ENCODE measurements around the gene ARHGEF19. TPM values are rescaled to one million over a fixed set of nuclear protein-coding genes. Genes with fewer than 3 reads are reported as not detected.

The ARHGEF19 gene
- total RNA-seq, 3 donors from 2014 or later = 5.3 to 13.3 (median 9.0) TPM

- Histone ChIP-seq H3K4me1 (ENCODE audit: low read depth) (peaks cover 10% of the 10 kb centered on the region), H3K36me3 (ENCODE audit: low read depth) (no peaks in the 10 kb centered on the region), H3K9me3 (no peaks in the 10 kb centered on the region), H3K4me3 (no peak overlapping the region)
- ATAC-seq (no peak), DNase-seq (no peak)
- TF ChIP-seq CTCF (IDR thresholded peaks at IDR 0.05) = no peak
- intact Hi-C loops (cut with DNase I, micrococcal nuclease) = loop anchor here in 1 of 2 donors (10.0 kb wide), 2 partner anchors 48 to 168 kb away; partner anchors contain the start of gene FAM131C
Observed at GRCh38 chr1:16243215-16243610, 30.8 kb upstream of the ARHGEF19 start.

GRCh38 chr1:16242556-16243214 is 30.2 kb upstream of the ARHGEF19 start:
- no peak overlapping the region for H3K4me3 ChIP-seq
- H3K9me3 ChIP-seq = no peaks in the 10 kb centered on the region
- no peak for TF ChIP-seq CTCF (IDR thresholded peaks at IDR 0.05)
- H3K4me1 ChIP-seq (ENCODE audit: low read depth) = peaks cover 9% of the 10 kb centered on the region
- no peaks in the 10 kb centered on the region for H3K36me3 ChIP-seq (ENCODE audit: low read depth)
- no peak for DNase-seq
- no peak for ATAC-seq
- intact Hi-C loops (cut with DNase I, micrococcal nuclease) = loop anchor here in 1 of 2 donors (10.0 kb wide), 2 partner anchors 48 to 168 kb away; partner anchors contain the start of gene FAM131C

GRCh38 chr1:16241221-16241708 is 28.8 kb upstream of the ARHGEF19 start:
- intact Hi-C loops (cut with DNase I, micrococcal nuclease) = loop anchor here in 1 of 2 donors (10.0 kb wide), 2 partner anchors 46 to 166 kb away; partner anchors contain the start of gene FAM131C
- TF ChIP-seq CTCF (IDR thresholded peaks at IDR 0.05) = no peak
- Histone ChIP-seq H3K4me3 (no peak overlapping the region), H3K4me1 (ENCODE audit: low read depth) (peaks cover 15% of the 10 kb centered on the region), H3K9me3 (no peaks in the 10 kb centered on the region), H3K36me3 (ENCODE audit: low read depth) (no peaks in the 10 kb centered on the region)
- DNase-seq (no peak), ATAC-seq (no peak)

GRCh38 chr1:16239972-16240491 is 27.6 kb upstream of the ARHGEF19 start:
- H3K4me1 ChIP-seq (ENCODE audit: low read depth) = peaks cover 23% of the 10 kb centered on the region
- DNase-seq (no peak), ATAC-seq (no peak)
- intact Hi-C loops (cut with DNase I, micrococcal nuclease) = loop anchor here in 1 of 2 donors (10.0 kb wide), 2 partner anchors 45 to 165 kb away; partner anchors contain the start of gene FAM131C
- no peak overlapping the region for H3K4me3 ChIP-seq
- H3K9me3 ChIP-seq = no peaks in the 10 kb centered on the region
- H3K36me3 ChIP-seq (ENCODE audit: low read depth) = no peaks in the 10 kb centered on the region
- no peak for TF ChIP-seq CTCF (IDR thresholded peaks at IDR 0.05)

- intact Hi-C loops (cut with DNase I, micrococcal nuclease) = no loop called here
- Histone ChIP-seq H3K9me3 (no peaks in the 10 kb centered on the region), H3K36me3 (ENCODE audit: low read depth) (no peaks in the 10 kb centered on the region), H3K4me1 (ENCODE audit: low read depth) (peaks cover 18% of the 10 kb centered on the region), H3K4me3 (no peak overlapping the region)
- no peak for DNase-seq
- no peak for ATAC-seq
- no peak for TF ChIP-seq CTCF (IDR thresholded peaks at IDR 0.05)
Observed at GRCh38 chr1:16237343-16237830, 24.9 kb upstream of the ARHGEF19 start.
